Measurements from ENCODE around the gene ARMC8. TPM values are rescaled to one million over a fixed set of nuclear protein-coding genes. Genes with fewer than 3 reads are reported as not detected.

ARMC8 gene
- total and polyA plus RNA-seq, 2 donors (not counting 1 experiment from before 2014, with no cell fraction given), result 35.3 to 81.1 TPM

DNA sequence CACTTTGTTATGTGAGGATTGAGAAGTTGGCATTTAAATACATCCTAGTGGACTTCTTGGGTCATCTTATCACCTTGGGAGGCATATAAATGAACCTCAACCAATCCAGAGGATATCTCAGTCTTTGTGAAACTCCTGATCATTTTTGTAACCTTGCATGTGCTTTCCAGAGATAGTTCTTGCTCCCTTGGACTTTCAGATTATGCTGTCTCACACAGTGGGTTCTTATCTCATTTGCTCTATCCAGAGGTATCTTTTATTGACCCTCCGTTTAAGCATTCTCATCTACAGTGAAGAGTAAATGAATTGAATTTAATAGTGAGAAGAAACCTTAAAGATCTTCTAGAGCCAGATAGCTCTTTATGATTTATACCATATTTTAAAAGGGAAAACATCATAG, 10.4 kb downstream of the ARMC8 start:
- Mint-ChIP-seq H3K4me1 (peaks cover 27% of the 10 kb centered on the region), H3K9me3 (ENCODE audit: insufficient read depth) (no peaks in the 10 kb centered on the region), H3K27me3 (no peaks in the 10 kb centered on the region), H3K27ac (no peak overlapping the region), H3K4me3 (no peak overlapping the region)
- TF ChIP-seq, protein P1, sequence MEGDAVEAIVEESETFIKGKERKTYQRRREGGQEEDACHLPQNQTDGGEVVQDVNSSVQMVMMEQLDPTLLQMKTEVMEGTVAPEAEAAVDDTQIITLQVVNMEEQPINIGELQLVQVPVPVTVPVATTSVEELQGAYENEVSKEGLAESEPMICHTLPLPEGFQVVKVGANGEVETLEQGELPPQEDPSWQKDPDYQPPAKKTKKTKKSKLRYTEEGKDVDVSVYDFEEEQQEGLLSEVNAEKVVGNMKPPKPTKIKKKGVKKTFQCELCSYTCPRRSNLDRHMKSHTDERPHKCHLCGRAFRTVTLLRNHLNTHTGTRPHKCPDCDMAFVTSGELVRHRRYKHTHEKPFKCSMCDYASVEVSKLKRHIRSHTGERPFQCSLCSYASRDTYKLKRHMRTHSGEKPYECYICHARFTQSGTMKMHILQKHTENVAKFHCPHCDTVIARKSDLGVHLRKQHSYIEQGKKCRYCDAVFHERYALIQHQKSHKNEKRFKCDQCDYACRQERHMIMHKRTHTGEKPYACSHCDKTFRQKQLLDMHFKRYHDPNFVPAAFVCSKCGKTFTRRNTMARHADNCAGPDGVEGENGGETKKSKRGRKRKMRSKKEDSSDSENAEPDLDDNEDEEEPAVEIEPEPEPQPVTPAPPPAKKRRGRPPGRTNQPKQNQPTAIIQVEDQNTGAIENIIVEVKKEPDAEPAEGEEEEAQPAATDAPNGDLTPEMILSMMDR (IDR thresholded peaks at IDR 0.05), result no peak
- no peak for TF ChIP-seq EZH2 (IDR thresholded peaks at IDR 0.05; ENCODE audit: borderline replicate concordance, insufficient read depth, low read depth, low read length, poor library complexity, severe bottlenecking)
- ChIA-PET CTCF (interaction anchor here (0.5 kb wide), 1 partner anchor 14 kb away, joined by 7 read pairs; no protein-coding TSS in a partner anchor), POLR2A (no interaction called here)
- Histone ChIP-seq H3K79me2 (ENCODE audit: control insufficient read depth, insufficient read depth, low read length) (peaks cover 97% of the 10 kb centered on the region), H3K4me3 (ENCODE audit: control extremely low read depth in 1 of 5, extremely low read depth in 1 of 5, insufficient read depth in 1 of 5, low read depth in 2 of 5, low read length in 4 of 5) (no peak overlapping the region), H3K9me3 (ENCODE audit: control extremely low read depth in 1 of 3, control insufficient read depth in 2 of 3, insufficient read depth in 1 of 3, low read length in 2 of 3) (no peaks in the 10 kb centered on the region), H3K27ac (ENCODE audit: low read length in 2 of 2) (no peak overlapping the region), H3K4me1 (ENCODE audit: control insufficient read depth in 2 of 2, insufficient read depth in 2 of 2, low read length in 2 of 2) (no peaks in the 10 kb centered on the region), H3K36me3 (replicated peaks in 1 of 2; ENCODE audit: control extremely low read depth in 1 of 2, control insufficient read depth in 1 of 2, extremely low read depth in 1 of 2, insufficient read depth in 2 of 2, low read length in 1 of 2) (peaks cover 0 to 13% of the 10 kb centered on the region in 2 experiments), H3K9ac (ENCODE audit: low read length) (no peak overlapping the region), H4K20me1 (ENCODE audit: control insufficient read depth, insufficient read depth, low read length, poor library complexity, severe bottlenecking) (peaks cover 93% of the 10 kb centered on the region), H3K27me3 (replicated peaks in 1 of 4; ENCODE audit: control extremely low read depth in 1 of 4, control insufficient read depth in 3 of 4, insufficient read depth in 4 of 4, low read length in 3 of 4) (no peaks in the 10 kb centered on the region), H2AFZ (ENCODE audit: insufficient read depth, low read depth, low read length, poor library complexity, severe bottlenecking) (no peak overlapping the region), H3K4me2 (replicated peaks; ENCODE audit: low read depth, low read length, poor library complexity, severe bottlenecking) (no peak overlapping the region)
- DNase-seq (no peak), ATAC-seq (ENCODE audit: low read depth) (no peak)
- no CpG with 5 or more reads among the region's 1 CpG for WGBS (ENCODE audit: insufficient coverage)
- intact Hi-C loops (cut with micrococcal nuclease), result no loop called here

DNA sequence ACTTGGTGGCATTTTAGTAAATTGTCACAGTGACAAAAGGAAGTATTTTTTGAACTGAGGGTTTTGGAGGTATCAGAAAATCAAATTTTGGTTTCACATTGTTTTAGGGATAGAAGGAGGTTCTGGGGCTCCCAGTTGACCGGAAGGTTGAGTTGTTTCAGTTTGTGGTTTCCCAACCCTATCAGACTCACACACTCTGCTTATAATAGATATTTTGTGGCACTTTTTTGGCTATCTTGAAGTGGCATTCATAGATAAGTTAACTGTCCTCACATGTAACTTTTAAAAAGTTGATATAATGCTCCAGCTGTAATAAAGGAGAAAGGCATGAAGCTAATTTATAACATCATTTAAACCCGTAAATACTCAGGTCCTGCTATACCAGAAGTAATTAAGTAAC, 12.8 kb downstream of the ARMC8 start:
- no peak overlapping the region for H3K4me3 Mint-ChIP-seq
- POLR2A ChIA-PET, result no interaction called here
- H3K9me3 ChIP-seq (ENCODE audit: control extremely low read depth in 1 of 3, control insufficient read depth in 2 of 3, insufficient read depth in 1 of 3, low read length in 2 of 3), result no peaks in the 10 kb centered on the region
- H3K27ac Mint-ChIP-seq, result no peak overlapping the region
- no peaks in the 10 kb centered on the region for H3K27me3 ChIP-seq (replicated peaks in 1 of 4; ENCODE audit: control extremely low read depth in 1 of 4, control insufficient read depth in 3 of 4, insufficient read depth in 4 of 4, low read length in 3 of 4)
- TF ChIP-seq, protein P1 (IDR thresholded peaks at IDR 0.05), result no peak
- H3K4me2 ChIP-seq (replicated peaks; ENCODE audit: low read depth, low read length, poor library complexity, severe bottlenecking), result no peak overlapping the region
- no peak overlapping the region for H2AFZ ChIP-seq (ENCODE audit: insufficient read depth, low read depth, low read length, poor library complexity, severe bottlenecking)
- no peaks in the 10 kb centered on the region for H3K4me1 ChIP-seq (ENCODE audit: control insufficient read depth in 2 of 2, insufficient read depth in 2 of 2, low read length in 2 of 2)
- H3K79me2 ChIP-seq (ENCODE audit: control insufficient read depth, insufficient read depth, low read length), result peaks cover 99% of the 10 kb centered on the region
- DNase-seq (no peak), ATAC-seq (ENCODE audit: low read depth) (no peak)
- no peaks in the 10 kb centered on the region for H3K27me3 Mint-ChIP-seq
- no peak overlapping the region for H3K9ac ChIP-seq (ENCODE audit: low read length)
- no peak overlapping the region for H3K27ac ChIP-seq (ENCODE audit: low read length in 2 of 2)
- no peaks in the 10 kb centered on the region for H3K9me3 Mint-ChIP-seq (ENCODE audit: insufficient read depth)
- peaks cover 94% of the 10 kb centered on the region for H4K20me1 ChIP-seq (ENCODE audit: control insufficient read depth, insufficient read depth, low read length, poor library complexity, severe bottlenecking)
- H3K36me3 ChIP-seq (replicated peaks in 1 of 2; ENCODE audit: control extremely low read depth in 1 of 2, control insufficient read depth in 1 of 2, extremely low read depth in 1 of 2, insufficient read depth in 2 of 2, low read length in 1 of 2), result peaks cover 0 to 11% of the 10 kb centered on the region in 2 experiments
- intact Hi-C loops (cut with micrococcal nuclease), result no loop called here
- peaks cover 41% of the 10 kb centered on the region for H3K4me1 Mint-ChIP-seq
- H3K4me3 ChIP-seq (ENCODE audit: control extremely low read depth in 1 of 5, extremely low read depth in 1 of 5, insufficient read depth in 1 of 5, low read depth in 2 of 5, low read length in 4 of 5), result no peak overlapping the region
- CTCF ChIA-PET, result no interaction called here
- WGBS (ENCODE audit: insufficient coverage), result no CpG with 5 or more reads among the region's 2 CpGs

All from B cell (primary cell).